ENCODE results near the gene CEP152. TPM values are rescaled to one million over a fixed set of nuclear protein-coding genes. Genes with fewer than 3 reads are reported as not detected.

Gene CEP152, protein sequence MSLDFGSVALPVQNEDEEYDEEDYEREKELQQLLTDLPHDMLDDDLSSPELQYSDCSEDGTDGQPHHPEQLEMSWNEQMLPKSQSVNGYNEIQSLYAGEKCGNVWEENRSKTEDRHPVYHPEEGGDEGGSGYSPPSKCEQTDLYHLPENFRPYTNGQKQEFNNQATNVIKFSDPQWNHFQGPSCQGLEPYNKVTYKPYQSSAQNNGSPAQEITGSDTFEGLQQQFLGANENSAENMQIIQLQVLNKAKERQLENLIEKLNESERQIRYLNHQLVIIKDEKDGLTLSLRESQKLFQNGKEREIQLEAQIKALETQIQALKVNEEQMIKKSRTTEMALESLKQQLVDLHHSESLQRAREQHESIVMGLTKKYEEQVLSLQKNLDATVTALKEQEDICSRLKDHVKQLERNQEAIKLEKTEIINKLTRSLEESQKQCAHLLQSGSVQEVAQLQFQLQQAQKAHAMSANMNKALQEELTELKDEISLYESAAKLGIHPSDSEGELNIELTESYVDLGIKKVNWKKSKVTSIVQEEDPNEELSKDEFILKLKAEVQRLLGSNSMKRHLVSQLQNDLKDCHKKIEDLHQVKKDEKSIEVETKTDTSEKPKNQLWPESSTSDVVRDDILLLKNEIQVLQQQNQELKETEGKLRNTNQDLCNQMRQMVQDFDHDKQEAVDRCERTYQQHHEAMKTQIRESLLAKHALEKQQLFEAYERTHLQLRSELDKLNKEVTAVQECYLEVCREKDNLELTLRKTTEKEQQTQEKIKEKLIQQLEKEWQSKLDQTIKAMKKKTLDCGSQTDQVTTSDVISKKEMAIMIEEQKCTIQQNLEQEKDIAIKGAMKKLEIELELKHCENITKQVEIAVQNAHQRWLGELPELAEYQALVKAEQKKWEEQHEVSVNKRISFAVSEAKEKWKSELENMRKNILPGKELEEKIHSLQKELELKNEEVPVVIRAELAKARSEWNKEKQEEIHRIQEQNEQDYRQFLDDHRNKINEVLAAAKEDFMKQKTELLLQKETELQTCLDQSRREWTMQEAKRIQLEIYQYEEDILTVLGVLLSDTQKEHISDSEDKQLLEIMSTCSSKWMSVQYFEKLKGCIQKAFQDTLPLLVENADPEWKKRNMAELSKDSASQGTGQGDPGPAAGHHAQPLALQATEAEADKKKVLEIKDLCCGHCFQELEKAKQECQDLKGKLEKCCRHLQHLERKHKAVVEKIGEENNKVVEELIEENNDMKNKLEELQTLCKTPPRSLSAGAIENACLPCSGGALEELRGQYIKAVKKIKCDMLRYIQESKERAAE (N-terminal part only)
- 1 to 10 TPM; 2.5 to 4.9 (median 3.5) TPM for total RNA-seq

DNA sequence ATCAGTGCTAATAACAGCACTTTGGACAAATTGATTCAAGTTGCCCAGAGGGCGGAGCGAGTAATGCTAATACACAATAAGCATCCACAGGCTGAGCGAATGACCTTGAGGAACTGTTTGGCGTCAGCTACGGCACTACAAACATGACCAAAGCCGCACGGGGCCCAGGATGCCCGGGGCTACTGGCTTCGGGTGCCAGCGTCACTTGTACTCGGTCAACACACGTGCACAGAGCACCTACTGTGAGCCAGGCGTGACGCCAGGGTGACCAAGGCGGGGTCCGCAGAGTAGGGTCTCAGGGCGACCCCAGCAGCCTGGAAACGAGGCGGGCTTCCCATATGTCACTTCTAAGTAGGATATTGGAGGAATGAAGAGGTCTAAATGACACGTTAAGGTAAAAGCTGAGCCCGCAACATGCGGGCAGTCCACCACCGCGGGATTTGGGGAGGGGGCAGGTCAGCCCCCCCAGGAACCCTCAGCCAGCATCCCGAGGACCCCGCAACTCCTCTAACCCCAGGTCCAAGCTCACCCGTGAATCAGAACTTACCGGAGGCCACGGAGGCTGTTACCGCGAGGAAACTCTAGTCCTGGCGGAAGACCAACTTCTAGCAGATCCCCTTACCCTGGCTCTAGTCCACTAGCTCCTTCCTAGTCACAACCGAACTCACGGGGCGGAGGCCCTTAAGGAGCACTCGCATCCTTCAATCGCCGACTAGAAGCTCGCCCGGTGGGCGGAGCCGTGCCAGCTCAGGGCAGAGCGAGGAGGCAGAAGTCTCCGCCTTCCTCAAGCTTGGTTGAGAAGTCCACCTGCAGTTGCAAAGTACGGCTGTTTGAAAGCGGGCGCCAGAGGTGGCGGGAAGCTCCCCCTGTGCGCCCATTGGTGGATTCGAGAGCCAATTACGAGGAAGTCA is at the start of gene CEP152:
Gene CEP152 (minus strand): TSS at position 656 of the 911 bp plus-strand sequence. CDS start 5,420 bp downstream, outside the sequence.
- DNase-seq (ENCODE audit: low spot score in 2 of 2), result peak; percentile 97 to 99
- 0 to 1% methylated on average over 32 to 42 of the region's 51 CpGs for WGBS, 2 donors

DNA sequence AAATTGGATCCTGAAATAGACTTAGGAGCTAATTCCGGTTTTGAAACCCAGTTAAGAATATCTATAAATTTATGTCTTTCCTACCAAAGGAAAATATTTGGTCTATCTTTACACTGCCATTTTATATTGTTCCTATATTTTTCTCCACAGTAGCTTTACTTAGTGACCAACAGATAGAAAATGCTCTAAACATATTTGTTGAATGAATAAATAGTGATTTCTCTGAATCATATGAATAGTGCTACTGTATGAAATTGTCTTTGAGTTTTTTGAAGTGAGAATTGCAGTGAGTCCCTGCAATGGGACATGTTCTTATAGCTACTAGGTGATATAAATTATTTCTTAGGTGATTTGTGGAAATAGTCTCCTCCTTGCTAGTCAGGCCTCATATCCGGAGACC is 48.6 kb upstream of the CEP152 start:
- intact Hi-C loops (cut with DNase I; ENCODE audit: low total_unique reads), result no loop called here

More for the DNA sequence above, at the start of gene CEP152:
- TF ChIP-seq, protein P1, sequence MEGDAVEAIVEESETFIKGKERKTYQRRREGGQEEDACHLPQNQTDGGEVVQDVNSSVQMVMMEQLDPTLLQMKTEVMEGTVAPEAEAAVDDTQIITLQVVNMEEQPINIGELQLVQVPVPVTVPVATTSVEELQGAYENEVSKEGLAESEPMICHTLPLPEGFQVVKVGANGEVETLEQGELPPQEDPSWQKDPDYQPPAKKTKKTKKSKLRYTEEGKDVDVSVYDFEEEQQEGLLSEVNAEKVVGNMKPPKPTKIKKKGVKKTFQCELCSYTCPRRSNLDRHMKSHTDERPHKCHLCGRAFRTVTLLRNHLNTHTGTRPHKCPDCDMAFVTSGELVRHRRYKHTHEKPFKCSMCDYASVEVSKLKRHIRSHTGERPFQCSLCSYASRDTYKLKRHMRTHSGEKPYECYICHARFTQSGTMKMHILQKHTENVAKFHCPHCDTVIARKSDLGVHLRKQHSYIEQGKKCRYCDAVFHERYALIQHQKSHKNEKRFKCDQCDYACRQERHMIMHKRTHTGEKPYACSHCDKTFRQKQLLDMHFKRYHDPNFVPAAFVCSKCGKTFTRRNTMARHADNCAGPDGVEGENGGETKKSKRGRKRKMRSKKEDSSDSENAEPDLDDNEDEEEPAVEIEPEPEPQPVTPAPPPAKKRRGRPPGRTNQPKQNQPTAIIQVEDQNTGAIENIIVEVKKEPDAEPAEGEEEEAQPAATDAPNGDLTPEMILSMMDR (IDR thresholded peaks at IDR 0.05), result no peak
- TF ChIP-seq POLR2A (IDR thresholded peaks at IDR 0.05), result no peak
- intact Hi-C loops (cut with DNase I; ENCODE audit: low total_unique reads), result no loop called here
- peak within 1 kb of the TSS; percentile 67 for H3K4me3 ChIP-seq (ENCODE audit: low read depth, poor library complexity, severe bottlenecking)

DNA sequence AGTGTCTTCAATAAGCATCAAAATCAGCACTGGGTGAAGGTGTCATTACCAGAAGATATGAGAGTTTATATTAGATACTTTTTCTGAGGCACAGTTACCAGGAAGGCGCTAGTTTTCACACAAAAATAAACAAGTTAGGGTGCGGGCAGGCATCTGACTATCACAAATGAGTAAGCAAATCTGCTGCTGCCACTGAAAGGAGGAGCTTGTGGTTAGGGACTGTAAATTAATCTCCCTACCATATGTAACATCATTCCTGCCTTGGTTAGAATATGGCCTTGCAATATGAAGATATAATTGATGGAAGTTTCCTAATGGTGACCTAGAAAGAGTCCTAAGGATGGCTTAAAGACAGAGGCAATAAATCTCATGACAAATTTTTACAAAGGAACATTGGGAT is 47.5 kb upstream of the CEP152 start:
- TF ChIP-seq, protein P1 (IDR thresholded peaks at IDR 0.05), result no peak
- no peak for TF ChIP-seq POLR2A (IDR thresholded peaks at IDR 0.05)
- WGBS, 2 donors, result 57 to 64% methylated on average over 2 of the region's 2 CpGs
- no peak overlapping the region for H3K4me3 ChIP-seq (ENCODE audit: low read depth, poor library complexity, severe bottlenecking)
- intact Hi-C loops (cut with DNase I; ENCODE audit: low total_unique reads), result no loop called here
- no peak for DNase-seq (ENCODE audit: low spot score in 2 of 2)

More for the DNA sequence above, 48.6 kb upstream of the CEP152 start:
- 84 to 92% methylated on average over 2 of the region's 2 CpGs for WGBS, 2 donors
- TF ChIP-seq, protein P1 (IDR thresholded peaks at IDR 0.05), result no peak
- TF ChIP-seq POLR2A (IDR thresholded peaks at IDR 0.05), result no peak
- DNase-seq (ENCODE audit: low spot score in 2 of 2), result no peak
- H3K4me3 ChIP-seq (ENCODE audit: low read depth, poor library complexity, severe bottlenecking), result no peak overlapping the region

DNA sequence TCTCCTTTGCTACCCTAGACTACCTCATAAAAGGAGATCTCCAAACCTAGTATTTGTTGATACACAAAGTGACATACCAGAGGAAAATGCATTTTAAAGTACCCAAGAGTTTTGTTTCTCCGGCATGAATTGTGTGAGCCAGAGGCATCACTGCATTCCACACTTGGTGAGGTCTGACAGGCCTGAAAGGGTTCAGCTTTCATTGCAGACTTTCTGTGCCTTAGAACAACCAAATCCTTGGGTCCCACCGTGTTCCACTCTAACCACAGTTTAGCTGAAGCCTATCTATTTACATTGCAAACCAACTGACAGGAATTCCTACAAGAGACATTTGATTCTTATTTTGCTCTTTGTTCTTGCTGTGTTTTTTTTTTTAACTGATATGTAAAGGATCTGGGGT is 46.1 kb upstream of the CEP152 start:
- H3K4me3 ChIP-seq (ENCODE audit: low read depth, poor library complexity, severe bottlenecking), result no peak overlapping the region
- intact Hi-C loops (cut with DNase I; ENCODE audit: low total_unique reads), result no loop called here
- no peak for TF ChIP-seq POLR2A (IDR thresholded peaks at IDR 0.05)
- TF ChIP-seq, protein P1 (IDR thresholded peaks at IDR 0.05), result no peak
- 40 to 53% methylated on average over 2 of the region's 2 CpGs for WGBS, 2 donors
- no peak for DNase-seq (ENCODE audit: low spot score in 2 of 2)

Measured in lower leg skin (tissue), 4 donors.